Germinal center (tissue), 1 donor: ENCODE data around the gene MRPS26.
A peak's percentile ranks its signal among the peaks of the same experiment; 100 is the strongest.
"Not testable (repeated sequence)": the region's sequence is repeated elsewhere in the genome, so short reads cannot be mapped to it uniquely, and the experiment has no call there.

ENCODE experiments used
- DNase-seq: peaks from one replicate; pipeline ENCODE4 v3.0.0; 2012; ENCODE audit warnings: mixed read lengths, low spot score

The MRPS26 gene

DNA sequence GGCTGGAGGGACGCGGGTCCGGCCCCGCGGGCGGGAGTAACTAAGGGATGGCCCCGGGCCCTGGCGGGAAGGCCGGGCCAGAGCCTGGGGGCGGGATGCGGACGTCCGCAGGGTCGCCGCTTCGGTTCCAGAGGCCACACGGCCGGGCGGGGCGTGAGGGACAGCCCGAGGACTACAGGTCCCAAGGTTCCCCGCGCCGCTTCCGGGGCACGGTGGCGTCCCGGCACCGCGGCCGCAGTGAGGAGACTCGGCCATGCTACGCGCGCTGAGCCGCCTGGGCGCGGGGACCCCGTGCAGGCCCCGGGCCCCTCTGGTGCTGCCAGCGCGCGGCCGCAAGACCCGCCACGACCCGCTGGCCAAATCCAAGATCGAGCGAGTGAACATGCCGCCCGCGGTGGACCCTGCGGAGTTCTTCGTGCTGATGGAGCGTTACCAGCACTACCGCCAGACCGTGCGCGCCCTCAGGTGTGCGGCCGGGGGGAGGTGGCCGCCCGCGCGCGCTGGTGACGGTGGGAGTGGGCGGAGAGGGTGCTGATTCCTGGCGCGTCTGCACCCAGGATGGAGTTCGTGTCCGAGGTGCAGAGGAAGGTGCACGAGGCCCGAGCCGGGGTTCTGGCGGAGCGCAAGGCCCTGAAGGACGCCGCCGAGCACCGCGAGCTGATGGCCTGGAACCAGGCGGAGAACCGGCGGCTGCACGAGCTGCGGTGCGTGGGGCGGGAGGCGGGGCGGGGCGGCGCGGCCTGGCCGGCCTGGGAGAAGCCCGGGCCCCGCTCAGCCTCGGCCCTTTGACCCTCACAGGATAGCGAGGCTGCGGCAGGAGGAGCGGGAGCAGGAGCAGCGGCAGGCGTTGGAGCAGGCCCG is at the start of gene MRPS26:
TSS of gene MRPS26 (plus strand) at position 237 of the 861 bp plus-strand sequence. CDS start at position 254, 17 bp downstream.
- DNase-seq: peak; percentile 87

DNA sequence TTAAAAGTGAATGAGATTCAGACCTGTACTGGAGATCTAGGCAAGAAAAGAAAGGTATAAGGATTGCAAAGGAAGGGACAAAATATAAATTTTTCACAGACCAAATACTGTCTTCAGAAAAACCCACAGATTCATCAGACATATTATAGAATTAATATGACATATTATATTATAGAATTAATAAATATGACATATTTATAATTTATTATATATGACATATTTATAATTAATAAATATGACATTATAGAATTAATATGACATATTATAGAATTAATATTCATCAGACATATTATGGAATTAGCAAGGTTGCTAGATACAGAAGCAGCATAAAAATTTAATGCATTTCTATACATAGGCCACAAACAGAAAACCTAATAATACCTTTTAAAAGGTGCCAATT is 47.1 kb upstream of the MRPS26 start:
- no peak for DNase-seq

DNA sequence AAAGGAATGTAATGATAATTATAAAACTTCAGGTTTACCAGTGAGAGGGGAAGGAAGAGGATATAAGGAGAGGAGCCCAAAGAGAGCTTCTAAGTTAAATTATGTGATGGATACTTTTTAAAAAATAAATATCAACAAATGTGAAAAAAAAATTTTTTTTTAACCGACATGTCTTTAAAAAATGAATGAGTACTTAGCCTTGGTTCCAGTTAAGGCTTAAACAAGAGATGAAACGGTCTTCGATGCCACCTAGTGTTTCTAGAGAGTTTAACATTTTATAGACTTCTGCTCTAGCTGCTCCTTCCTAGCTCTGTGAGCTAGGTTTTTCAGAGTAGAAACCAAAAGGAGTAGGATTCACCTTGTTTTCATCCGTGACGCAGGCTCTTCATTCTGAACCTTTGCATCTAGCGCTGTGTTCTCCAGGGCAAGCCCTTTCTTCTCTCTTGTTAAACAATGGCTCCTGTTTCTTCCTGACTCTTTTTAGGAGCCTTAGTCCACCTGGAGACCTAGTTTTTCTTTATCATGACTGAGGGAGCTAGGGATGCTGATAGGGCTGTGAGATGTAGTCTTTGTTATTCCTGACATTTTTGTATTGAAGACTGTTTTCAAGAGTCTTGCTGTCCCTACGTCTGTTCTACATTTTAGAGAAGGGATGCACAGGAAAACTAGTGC is 44.9 kb upstream of the MRPS26 start:
- peak; percentile 27 for DNase-seq

DNA sequence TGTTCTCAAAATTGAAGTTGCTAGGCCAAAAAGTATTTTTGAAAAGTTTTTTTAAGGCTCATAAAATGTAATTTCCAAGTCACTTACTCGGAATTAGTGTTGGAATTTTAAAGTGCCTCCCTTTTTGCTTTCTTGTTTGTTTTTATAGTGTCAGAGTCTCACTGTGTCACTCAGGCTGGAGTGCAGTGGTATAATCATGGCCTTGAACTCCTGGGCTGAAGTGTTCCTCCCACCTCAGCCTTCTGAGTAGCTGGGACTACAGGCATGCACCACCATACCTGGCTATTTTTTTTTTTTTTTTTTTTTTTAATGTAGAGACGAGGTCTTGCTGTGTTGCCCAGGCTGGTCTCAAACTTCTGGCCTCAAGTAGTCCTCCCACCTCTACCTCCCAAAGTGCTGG is 42.4 kb upstream of the MRPS26 start:
- no peak for DNase-seq

DNA sequence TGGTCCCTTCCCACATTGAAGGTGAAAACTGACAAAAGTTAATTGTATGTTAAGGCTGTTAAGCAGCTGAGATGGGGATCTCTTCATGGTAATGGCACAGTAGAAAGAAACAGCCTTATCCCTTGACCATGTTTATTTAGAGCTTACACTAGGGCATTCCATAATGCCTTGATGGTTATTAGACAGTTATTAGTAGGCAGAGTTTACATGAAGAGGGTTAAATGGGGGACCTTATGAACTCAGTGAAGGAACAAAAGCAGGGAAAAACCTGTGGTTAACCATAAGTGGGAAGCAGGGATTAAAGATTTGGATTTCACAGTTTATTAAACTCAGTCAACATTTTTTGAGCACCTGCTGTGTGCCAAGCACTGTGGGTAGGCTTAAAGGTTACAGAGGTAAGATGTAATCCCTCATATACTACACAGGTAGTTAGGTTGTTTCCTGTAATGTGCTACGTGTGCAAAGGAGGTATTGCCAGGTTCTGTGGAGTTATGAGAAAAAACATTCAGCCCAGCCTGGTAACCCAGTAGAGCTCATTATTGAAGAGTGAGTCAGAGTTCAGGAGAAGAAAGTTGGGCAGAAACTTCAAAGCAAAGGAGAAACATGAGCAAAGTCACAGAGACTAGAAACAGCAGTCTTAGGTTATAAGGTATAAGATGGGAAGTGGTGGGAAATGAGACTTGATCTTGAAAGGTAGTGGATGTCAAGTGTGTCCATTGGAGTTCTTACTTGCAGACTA is 34.7 kb upstream of the MRPS26 start:
- DNase-seq: no peak

DNA sequence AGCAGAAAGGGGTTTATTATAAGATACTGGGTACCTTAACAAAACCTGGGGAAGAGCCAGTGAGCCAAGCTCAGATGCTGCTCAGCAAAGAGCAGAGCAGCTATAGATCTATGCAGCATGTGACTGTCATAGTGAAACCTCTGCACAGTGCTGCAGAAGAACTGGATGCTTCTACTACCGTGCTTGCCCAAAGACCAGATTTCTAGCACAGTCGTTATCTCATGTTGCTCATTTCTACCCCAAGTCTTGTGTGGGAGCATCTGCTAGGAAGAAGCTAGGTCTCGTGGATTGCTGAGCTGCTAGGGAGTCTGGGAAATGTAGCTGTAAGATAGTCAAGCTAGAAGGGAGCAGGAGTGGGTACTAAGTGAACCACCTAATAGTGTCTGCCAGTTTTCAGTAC is 34.1 kb upstream of the MRPS26 start:
- no peak for DNase-seq

DNA sequence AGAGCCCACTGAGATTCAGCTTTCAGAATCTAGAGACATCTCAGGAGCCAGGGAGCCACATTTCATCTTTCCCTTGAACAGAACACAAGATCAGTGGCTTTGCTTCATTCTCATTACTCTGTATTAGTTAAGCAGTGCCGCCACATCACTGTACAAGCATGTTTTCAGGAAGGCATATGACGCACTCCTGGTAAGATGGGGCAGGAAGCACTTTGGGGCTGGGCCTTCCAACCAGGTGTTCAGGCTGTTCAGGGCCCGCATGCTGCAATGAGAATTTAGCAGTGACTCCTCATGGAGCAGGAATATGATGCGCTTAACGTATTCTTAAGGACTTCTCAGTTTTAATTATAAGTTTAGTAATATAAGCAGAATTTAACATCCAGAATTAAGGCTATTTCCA is 32.1 kb upstream of the MRPS26 start:
- DNase-seq: no peak

DNA sequence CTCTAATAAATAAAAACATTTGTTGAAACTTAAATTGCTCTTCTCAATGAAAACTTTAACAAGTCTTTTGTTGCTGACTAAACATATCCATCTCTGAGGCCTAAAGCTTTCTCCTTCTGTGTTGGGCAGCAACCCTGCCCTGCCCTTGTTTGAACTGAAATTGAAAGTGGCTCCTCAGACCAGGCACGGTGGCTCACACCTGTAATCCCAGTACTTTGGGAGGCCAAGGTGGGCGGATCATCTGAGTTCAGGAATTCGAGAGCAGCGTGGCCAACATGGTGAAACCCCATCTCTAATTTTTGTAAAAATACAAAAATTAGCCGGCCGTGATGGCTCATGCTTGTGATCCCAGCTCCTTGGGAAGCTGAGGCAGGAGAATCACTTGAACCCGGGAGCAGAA is 31.7 kb upstream of the MRPS26 start:
- no peak for DNase-seq

DNA sequence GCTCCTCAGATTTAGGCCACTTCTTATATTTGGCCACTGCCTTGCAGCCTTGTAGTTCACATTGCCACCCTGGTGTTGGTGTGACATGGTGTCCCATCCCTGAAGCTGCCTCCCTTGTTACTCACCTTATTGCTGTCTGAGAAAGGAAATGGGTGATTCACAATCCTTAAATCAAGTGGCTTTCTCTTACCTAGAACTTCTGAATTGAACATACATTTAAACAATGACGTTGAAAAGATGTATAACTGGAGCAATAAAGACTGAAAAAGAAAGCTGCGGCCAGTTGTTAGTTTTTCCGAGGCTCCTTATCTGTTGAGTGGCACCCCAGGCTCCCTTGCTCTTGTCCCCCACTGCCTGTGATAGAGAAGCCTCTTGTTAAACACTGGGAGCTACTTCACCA is 31.2 kb upstream of the MRPS26 start:
- no peak for DNase-seq

DNA sequence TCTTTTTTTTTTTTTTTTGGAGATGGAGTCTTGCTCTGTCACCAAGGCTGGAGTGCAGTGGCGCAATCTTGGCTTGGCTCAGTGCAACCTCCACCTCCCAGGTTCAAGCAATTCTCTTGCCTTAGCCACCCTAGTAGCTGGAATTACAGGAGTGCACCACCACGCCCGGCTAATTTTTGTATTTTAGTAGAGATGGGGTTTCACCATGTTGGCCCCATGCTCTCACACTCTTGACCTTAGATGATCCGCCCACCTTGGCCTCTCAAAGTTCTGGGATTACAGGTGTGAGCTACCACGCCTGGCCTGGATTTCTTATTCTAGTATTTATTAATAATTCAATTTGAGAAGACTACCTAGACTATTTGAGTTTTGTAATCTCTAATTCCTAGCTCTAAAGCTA is 30.6 kb upstream of the MRPS26 start:
- DNase-seq: not testable (repeated sequence)

DNA sequence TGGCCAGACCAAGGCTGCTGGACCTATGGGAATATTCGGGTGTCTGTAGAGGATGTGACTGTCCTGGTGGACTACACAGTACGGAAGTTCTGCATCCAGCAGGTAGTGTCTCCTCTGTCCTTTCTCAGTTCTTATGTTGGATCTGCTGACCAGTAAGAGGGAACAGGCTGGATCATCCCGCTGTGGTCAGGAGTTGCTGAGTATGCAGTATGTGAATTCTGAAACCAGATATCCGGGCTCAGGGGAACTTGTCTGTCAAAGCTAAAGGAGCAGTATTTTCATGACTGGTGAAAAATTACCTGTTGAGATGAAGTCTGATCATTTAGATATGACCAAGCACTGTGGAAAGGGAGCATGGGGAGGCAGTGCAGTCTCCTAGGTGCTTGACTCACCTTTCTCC is 24.5 kb upstream of the MRPS26 start:
- no peak for DNase-seq

DNA sequence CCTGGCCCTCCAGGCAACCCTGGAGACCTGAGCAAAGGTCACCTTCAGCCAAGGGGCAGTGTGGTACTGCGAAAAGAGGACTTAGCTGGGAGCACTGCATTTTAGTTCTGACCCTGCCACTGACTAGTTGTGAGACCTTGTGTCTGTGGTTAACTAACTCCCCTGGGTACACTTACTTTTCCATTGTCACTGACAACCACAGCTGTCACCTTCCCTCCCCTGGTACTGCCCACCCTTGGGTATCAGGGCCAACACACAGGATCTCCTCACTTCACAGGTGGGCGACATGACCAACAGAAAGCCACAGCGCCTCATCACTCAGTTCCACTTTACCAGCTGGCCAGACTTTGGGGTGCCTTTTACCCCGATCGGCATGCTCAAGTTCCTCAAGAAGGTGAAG is 24.1 kb upstream of the MRPS26 start:
- DNase-seq: no peak

DNA sequence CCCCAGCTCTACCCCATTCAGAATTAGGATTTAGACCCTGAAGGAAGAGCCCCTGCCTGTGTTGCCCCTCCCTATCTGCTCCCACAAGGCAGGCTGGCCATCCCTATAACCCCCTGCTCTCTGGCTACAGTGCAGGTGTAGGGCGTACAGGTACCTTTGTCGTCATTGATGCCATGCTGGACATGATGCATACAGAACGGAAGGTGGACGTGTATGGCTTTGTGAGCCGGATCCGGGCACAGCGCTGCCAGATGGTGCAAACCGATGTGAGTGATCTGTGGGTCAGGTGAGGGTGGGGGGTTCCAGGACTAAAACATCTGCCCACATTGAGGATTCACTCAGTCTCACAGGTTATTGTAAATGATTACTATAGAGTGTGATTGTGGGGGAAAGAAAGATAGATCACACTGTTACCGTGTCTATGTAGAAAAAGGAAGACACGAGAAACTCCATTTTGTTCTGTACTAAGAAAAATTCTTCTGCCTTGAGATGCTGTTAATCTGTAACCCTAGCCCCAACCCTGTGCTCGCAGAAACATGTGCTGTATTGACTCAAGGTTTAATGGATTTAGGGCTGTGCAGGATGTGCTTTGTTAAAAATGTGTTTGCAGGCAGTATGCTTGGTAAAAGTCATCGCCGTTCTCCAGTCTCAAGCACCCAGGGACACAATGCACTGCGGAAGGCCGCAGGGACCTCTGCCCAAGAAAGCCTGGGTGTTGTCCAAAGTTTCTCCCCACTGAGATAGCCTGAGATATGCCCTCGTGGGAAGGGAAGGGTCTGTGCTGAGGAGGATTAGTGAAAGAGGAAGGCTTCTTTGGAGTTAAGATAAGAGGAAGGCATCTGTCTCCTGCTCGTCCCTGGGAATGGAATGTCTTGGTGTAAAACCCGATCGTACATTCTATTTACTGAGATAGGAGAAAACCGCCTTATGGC is 23.0 kb upstream of the MRPS26 start:
- not testable (repeated sequence) for DNase-seq

DNA sequence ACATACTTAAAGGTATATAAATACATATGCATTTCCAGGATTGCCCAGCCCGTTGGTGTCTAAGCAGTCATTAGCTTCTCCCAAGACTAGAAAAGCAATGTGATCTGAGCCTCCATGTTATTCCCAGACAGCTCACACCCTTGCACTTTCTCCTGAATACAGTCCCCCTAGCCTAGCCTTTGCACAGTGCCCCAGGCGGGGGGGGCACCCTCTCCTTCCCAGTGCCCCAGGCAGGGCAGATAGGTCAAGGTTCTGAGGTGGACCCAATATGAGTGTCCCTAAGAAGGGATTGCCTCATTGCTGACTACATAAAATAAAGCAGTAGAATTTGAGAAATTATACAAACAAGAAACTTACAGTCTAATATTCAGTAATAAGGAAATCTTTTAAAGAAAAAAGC is 17.9 kb upstream of the MRPS26 start:
- DNase-seq: no peak

DNA sequence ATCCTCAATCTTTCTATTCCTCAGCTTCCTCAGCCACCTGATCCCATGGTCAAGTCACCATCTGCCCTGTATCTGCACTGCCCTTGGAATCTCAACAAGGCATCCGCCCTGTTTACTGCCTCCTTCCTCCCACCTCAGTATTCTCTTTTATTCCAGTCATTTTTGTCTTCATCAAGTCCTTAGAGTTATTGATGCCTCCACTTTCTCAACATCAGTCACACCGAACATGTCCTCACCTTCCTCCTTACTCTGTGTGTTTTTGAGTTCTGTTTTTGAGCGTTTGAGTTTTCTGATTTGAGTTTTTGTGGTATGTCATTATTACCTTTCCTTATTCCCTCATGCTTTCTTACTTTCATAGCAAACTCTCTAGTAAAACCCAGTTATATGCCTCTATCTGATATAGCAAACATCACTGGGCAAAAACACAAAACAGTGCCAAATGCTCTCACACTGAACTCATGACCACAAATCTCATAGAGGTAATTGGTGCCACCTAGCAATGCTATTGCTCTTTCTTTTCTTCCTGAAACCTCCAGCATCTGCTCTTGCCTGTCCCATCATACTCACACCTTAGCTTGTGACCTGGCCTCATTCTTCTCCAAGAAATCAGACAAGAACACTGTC is 14.2 kb upstream of the MRPS26 start:
- no peak for DNase-seq

DNA sequence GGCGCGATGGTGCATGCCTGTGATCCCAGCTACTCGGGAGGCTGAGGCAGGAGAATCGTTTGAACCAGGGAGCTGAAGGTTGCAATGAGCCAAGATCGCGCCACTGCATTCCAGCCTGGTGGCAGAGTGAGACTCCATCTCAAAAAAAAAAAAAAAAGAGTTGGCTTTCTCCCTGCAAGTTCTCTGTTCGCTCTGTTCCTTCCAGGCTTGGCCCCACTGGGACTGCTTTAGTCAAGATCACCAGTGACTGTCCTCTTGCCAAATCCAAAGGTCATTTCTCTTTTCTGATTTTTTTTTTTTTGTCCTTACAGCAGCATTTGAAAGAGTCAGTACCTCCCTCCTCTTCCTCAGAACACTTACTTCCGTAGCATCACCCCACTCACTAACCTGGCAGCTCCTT is 13.2 kb upstream of the MRPS26 start:
- no peak for DNase-seq

DNA sequence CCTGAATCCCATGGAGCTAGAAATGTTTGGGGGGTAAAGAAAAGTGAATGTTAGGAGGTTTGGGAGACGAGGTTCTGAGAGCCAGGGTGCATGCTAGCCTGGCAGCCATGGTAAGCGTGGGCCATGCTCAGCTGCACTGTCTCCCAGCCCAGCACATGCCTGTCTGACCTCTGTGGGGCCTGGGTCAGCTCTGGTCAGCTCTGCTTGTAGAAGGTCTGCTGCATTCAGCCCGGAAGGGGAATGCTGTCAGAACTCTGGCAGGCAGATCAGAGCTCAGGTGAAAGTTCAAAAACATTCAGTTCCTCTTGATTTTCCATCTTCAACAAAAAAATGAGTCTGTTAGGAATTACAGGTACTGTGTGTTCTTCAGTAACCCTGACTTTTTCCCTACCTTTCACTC is 8.2 kb upstream of the MRPS26 start:
- DNase-seq: no peak

DNA sequence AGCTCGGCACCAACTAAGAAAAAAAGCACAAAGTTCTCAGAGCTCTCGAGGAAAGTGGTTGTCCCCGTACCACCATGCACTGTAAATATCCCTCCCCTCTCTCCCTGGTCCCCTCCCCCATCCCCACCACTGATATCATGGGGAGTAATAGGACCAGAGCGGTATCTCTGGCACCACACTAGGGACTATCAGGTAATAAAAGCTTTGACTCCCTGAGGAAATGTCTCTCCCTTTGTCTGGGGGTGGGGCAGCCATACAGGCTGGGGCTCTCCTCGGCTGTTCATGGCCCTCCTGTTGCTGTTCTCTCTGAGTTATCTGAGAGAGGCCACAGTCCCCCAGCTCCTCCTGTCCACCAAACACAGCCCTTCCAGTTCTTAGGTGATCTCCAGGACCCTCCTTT is 7.4 kb upstream of the MRPS26 start:
- no peak for DNase-seq

DNA sequence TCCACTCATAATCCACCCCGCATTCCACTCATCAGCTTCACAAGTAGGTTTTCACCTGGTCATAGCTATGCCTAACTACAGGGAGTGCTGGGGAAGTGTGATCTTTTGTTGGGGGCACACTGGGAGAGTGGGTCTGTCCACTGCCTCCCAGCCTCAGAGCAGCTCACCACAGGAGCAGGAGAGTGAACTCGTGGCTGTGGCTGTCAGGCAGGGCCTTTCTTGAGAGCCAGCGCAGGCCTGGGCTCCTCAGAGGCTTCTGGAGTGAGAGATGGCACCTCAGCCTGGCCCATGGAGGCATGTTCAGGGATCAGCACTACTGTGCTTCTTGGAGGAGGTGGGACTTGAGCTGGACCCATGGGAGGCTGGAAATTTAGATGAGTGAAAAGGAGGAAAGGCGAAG is 6.4 kb upstream of the MRPS26 start:
- DNase-seq: no peak

DNA sequence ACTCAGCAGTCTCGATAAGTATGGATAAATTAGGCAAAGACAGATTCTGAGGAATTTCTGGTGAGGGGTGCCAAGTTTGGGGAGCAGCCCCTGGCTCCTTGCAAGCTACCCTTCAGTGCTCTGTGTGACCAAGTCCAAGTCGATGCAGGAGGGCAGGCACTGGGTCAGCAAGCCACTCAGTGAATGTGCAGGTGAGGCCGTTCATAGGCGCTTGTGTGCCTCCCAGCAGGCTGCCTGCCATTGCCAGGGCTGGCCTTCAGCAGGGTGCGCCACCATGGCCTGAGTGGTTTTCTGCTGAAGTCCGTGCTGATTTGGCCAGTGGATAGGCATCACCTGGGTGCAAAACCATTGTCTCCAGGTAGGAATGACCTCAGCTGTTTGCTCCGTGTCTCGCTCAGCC is 5.8 kb upstream of the MRPS26 start:
- no peak for DNase-seq

DNA sequence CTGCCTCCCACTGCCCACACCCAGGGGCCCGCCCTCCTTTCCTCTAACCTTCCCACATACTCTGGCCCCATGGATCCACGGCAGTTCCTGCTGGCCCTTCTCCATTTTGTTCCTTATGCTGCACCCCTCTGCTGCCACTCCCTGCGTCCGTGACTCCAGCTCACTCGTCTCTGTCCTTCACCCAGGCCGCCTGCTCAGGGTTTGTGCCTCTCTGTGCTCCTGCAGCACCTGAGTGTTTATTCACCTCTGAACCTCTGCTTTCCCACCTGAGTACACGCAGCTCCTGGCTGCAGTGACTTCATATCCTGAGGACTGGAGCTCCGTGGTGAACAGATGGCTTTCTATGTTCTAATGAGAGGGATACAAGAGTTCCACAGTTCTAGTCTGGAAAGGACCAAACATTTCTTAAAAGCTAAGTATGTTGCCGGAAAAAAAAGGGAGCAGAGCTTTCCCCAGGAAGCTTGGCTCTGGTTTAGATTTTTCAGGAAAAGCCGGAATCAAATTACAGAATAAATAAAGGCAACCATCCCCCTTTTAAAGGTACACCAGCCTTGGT is 3.9 kb upstream of the MRPS26 start:
- DNase-seq: no peak
